HG02981 (cell line): ENCODE measurements around the gene TRHDE.
"Not testable (repeated sequence)": the region's sequence is repeated elsewhere in the genome, so short reads cannot be mapped to it uniquely, and the experiment has no call there.

Experiments
- ATAC-seq: cut with Tn5 transposase; IDR thresholded peaks from one replicate; pipeline ENCODE4 v1.9.1; 2021; ENCODE audit warnings: mild to moderate bottlenecking, moderate library complexity; ENCODE audit not compliant: unreplicated experiment

Gene TRHDE

DNA sequence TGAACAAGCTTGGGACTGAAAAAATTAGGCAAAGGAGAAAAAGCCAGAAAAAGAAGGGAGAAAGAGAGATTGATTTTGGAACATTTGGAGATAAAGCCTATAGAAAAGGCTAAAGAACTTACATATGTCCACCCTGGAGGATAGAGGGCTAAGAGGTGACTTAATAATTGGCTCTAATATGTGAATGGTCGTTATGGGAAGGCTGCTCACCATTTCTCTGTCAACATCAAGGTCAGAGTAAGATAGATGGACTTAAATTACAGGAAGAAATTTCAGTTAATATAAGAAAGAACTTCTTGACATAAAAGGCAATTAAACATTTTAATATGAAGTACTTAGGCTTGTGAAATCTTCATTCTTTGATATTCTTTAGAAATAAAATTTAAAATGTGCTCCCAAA is 238.6 kb downstream of the TRHDE start:
- ATAC-seq: no peak

DNA sequence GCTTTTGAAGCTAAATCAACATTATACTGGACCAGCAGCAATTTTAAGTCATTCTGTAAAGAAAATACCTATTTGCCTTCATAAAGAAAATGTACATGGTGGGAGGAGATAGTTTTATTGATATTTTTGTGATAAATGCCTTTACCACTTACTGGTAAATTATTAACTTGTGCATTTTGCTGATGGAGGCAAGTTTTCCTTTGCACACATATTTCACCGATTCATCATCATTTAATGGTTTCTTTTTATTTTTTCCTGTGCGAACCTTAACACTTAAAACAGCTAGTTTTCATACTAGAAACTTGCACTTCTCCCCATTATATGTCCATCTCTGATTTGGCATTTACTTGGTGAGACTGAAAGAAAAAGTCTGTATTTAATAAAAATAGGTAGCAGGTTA is 239.3 kb downstream of the TRHDE start:
- no peak for ATAC-seq

DNA sequence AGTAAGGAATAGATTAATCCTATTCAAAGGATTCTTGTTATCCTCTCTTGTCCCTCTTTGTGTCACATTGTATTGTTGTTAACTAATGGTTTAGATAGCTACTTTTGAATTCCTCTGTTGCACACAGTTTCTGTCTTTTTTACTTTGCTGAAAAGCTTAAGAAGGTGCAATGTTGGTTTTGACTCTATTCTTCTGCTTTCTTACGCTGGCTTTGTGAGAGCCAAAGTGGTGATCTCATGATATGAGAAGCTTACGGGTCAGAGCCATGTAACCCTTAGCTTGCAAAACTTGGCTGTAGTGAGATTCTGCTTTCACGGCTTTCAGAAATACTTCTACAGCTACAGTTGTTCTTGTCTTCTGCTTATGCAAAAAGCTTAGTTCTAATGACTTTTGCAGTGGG is 239.7 kb downstream of the TRHDE start:
- ATAC-seq: no peak

DNA sequence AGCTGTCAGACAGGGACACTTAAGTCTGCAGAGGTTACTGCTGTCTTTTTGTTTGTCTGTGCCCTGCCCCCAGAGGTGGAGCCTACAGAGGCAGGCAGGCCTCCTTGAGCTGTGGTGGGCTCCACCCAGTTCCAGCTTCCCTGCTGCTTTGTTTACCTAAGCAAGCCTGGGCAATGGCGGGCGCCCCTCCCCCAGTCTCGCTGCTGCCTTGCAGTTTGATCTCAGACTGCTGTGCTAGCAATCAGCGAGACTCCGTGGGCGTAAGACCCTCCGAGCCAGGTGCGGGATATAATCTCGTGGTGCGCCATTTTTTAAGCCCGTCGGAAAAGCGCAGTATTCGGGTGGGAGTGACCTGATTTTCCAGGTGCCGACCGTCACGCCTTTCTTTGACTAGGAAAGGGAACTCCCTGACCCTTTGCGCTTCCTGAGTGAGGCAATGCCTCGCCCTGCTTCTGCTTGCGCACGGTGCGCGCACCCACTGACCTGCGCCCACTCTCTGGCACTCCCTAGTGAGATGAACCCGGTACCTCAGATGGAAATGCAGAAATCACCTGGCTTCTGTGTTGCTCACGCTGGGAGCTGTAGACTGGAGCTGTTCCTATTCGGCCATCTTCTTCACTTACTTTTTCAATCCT is 248.0 kb downstream of the TRHDE start:
- ATAC-seq: not testable (repeated sequence)

DNA sequence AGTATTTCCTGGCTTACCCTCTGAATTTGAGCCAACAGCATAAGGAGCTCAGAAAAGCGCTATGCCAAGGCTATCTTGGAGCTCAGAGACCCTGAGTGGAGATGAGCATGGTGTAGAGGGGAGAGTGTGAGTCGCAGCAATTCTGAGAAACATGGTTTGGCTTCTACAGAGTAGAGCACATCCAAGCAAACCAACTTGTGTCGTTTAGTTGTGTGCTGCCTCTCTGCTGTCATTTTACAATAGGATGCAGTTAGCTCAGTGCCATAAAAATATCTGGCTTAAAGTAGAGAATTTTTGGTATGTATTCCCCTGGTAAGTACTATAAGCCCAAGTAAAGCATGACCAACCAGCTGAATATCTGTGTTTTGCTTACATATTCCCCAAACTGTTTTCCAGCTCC is 249.2 kb downstream of the TRHDE start:
- no peak for ATAC-seq

DNA sequence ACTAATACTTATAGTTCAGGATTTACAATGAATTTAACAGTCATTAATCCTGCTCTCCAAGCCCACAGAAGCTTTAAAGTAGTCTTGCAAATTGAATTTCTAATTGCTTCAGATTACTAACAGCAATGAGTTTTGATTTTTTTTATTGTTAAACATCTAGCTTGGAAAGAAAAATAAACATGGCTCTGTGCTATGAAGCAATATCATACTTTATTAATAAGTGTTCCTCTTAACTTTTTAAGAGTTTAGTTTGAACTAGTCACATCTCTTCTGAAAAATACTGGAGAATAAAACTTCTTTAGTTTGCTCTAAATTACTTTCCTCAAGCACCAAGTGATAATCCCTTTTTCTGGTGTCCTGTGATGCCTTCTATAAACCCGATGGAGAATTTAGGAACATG is 250.2 kb downstream of the TRHDE start:
- no peak for ATAC-seq

GRCh38 chr12:72523754-72524153 is 251.6 kb downstream of the TRHDE start:
- ATAC-seq: no peak

- ATAC-seq: no peak
These were observed 263.2 kb downstream of the TRHDE start for GRCh38 chr12:72535212-72535990.

DNA sequence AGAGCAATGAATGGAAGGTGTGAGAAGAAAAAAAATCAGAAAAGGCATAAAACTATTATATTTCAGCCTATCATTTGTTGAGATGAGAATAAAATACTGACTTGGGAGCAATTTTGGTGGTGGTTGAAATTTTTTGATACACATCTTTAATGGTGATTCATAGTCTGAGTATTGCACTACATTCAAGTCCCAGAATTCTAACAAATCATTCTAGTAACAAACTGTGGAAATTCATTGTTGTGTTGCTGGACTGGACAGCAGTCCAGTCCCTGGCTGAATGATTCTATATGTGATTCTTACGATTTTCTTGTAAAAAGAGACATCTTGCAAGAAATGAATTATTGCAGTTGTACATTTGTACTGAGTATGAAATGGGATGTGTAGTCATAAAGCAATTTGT is 268.6 kb downstream of the TRHDE start:
- no peak for ATAC-seq

- ATAC-seq: no peak
These were observed 271.8 kb downstream of the TRHDE start for GRCh38 chr12:72543777-72544467.

GRCh38 chr12:72546106-72546505 is 273.9 kb downstream of the TRHDE start:
- no peak for ATAC-seq

DNA sequence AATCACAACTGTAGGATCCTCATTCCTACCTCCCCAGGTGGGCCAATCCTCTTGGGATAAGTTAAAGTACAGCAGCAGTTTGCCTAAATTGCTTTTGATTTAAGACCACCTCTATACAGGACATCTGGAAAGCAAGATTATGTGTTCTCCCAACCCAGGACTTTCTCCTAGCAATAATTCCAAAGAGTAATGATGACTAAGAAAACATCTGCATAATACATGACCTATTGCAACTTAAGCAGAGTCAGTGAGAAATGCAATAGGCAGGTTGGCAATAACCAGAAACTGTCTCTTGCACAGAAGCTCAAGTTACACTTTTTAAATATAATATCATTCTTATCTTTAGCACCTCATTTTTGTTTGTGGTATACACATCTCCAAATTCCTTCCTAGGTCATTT is 275.4 kb downstream of the TRHDE start:
- ATAC-seq: no peak

GRCh38 chr12:72549184-72549583 is 277.0 kb downstream of the TRHDE start:
- ATAC-seq: no peak

DNA sequence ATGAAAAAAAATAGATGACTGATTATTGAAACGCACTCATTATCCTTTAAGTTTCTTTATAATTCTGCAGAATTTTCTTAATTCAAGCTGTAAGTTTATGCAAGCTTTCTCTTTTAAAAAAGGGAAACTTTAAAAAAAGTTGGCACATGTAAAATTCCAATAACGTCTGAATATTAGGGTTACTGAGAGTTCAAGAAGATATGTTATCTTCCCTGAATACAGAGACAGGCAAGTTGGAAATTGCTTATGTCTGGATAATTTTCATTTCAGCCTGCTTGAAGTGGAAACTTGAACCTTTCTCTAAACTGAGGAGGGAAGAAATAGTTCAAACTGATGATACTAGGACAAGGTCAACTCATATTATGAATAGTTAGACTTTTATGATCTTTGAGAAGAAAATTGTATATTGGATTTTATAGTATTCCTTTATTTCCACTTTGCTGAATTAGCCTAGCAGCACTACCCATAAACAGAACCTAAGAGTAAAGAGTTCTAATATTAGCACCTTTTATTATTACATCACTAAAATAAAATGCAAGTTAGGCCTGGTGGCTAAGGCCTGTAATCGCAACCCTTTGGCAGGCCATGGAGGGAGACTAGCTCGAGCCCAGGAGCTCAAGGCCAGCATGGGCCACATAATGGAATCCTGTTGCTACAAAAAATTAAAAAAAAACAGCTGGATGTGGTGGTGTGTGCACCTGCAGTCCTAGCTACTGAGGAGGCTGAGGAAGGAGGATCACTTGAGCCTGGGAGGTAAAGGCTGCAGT is 288.0 kb downstream of the TRHDE start:
- no peak for ATAC-seq

GRCh38 chr12:72570601-72571000 is 298.4 kb downstream of the TRHDE start:
- peak; percentile 61 for ATAC-seq

DNA sequence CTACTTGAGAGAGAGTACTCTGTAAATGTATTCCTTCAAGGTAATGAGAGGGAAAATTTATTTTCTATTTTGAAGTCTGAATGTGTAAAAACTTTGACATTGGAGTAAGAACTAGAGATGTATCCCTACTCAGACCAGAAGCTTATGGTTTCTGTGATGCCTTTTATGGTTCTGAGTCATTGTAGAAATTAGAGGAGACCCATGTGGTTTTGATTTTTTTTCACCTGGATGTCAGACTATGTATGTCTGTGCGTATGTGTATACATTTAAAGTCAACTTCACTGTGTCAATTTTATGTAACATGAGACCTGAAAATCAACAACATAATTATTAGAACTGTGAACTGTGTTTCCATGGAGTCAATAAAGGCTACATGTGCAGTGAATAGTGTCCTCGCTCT is 302.0 kb downstream of the TRHDE start:
- no peak for ATAC-seq

- ATAC-seq: no peak
These were observed 306.2 kb downstream of the TRHDE start for GRCh38 chr12:72578327-72578726.

DNA sequence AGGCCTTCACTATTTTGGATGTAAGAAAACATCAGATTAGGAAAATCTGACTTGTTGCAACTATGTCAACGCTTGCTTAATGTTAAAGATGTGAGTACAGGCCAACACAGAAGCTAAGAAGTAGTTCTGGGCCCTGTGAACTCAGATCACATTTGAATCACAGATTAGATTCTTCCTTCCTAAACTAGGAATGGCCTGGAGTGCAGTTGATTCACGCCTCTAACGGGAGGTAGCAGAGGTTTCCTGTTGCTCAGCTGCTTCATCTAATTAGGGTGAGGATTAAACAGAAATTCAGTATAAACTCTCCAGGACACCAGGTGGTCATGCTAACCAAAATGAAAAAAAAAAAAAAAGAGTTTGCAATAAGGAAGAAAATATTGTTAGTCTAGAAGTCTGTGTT is 314.3 kb downstream of the TRHDE start:
- ATAC-seq: no peak

- no peak for ATAC-seq
These were observed 330.4 kb downstream of the TRHDE start for GRCh38 chr12:72602581-72602980.

DNA sequence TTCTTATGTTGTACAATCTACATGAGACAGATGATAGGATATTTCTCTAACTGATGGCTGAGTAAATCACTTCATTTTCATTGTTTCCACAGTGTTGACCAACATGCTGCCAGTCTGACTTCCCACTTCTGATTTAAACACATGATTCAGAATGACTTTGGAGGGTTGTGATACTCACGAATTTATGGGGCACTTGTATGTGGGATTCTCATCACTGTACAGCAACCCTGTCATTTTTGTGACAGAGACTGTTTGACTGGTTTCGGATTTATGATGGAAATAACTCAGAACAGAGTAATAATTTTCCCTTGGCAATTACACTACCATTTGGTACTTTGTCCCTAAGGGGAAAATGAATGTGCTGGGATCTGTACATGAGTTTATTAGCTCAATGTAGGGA is 333.8 kb downstream of the TRHDE start:
- no peak for ATAC-seq

GRCh38 chr12:72610342-72610741 is 338.2 kb downstream of the TRHDE start:
- ATAC-seq: no peak
